GM21526 (cell line): Measurements from ENCODE around the gene ZNF441.
"Not testable (repeated sequence)": the region's sequence is repeated elsewhere in the genome, so short reads cannot be mapped to it uniquely, and the experiment has no call there.

Source experiments
- ATAC-seq: cut with Tn5 transposase; IDR thresholded peaks from one replicate; pipeline ENCODE4 v1.9.1; 2021; ENCODE audit warnings: moderate library complexity; ENCODE audit not compliant: unreplicated experiment, low FRiP score

Gene ZNF441

GRCh38 chr19:11776669-11777068 lies 9.9 kb downstream of the ZNF441 start:
- ATAC-seq, result not testable (repeated sequence)

DNA sequence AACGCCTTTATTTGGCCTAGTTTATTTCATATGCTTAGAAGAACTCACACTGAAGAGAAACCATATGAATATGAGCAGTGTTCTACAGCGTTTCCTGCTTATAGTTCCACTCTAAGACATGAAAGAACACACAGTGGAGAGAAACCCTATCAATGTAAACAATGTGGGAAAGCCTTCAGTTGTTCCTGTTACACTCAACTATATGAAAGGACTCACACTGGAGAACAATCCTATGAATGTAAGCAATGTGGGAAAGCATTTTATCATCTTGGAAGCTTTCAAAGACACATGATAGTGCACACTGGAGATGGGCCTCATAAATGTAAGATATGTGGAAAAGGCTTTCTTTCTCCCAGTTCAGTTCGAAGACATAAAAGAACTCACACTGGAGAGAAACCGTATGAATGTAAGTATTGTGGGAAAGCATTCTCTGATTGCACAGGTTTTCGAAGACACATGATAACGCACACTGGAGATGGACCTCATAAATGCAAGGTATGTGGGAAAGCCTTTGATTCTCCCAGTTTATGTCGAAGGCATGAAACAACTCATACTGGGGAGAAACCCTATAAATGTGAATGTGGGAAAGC lies 13.7 kb downstream of the ZNF441 start:
- no peak for ATAC-seq

DNA sequence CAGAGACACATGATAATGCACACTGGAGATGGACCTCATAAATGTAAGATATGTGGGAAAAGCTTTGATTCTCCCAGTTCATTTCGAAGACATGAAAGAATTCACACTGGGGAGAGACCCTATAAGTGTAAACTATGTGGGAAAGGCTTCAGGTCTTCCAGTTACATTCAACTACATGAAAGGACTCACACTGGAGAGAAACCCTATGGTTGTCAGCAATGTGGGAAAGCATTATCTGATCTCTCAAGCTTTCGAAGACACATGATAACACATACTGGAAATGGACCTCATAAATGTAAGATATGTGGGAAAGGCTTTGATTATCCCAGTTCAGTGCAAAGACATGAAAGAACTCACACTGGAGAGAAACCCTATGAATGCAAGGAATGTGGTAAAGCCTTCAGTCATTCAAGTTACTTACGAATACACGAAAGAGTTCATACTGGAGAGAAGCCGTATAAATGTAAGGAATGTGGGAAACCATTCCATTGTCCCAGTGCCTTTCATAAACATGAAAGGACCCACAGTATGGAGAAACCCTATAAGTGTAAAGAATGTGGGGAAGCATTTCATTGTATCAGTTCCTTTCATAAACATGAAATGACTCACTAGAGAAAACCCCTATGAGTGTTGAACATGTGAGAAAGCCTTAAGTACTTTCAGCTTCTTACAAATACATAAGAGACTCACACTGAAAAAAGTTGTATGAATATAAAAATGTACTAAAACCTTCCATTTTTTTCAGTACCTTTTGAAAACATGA lies 14.7 kb downstream of the ZNF441 start:
- ATAC-seq, result no peak

DNA sequence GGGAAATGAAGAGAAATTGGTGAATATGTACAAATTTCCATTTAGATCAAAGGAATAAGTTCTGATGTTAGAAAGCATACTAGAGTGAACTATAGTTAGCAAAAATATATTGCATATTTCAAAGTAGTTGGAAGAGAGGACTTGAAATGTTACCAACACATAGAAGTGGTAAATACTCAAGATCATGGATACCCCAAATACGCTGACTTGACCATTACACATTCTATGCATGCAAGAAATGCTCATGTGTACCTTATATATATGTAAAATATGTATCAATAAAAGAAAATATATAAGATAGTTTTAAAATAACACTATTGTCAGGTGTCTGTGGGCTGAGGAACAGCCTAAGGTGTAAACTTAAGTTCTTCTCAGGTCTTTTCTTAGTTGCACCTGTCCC lies 17.0 kb downstream of the ZNF441 start:
- no peak for ATAC-seq

GRCh38 chr19:11784356-11784755 lies 17.6 kb downstream of the ZNF441 start:
- ATAC-seq, result no peak

DNA sequence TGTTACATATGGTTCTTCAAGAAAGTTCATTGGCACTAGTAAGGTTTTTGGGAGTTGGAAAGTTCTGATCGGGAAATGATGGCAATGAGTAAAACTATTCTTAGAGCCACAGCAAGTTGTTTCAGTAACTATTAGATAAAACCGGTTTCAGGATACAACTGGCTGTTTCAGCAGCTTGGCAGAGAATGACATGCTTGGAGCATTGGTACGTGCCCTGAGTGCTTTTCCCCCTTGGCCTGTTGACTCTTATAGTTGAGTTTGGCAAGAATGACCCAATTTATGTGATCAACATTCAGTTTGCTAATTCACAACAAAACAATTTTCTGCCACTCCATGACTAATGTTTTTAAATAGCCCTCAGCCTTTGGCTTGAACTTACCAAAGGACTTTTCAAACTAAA lies 20.7 kb downstream of the ZNF441 start:
- ATAC-seq, result no peak

GRCh38 chr19:11792942-11793341 lies 26.1 kb downstream of the ZNF441 start:
- no peak for ATAC-seq

GRCh38 chr19:11797491-11797890 lies 30.7 kb downstream of the ZNF441 start:
- no peak for ATAC-seq

- ATAC-seq, result peak; percentile 92
These were observed 31.9 kb downstream of the ZNF441 start, which contains the start of gene ZNF491 for GRCh38 chr19:11798391-11799330. Gene ZNF491, plus strand, starts transcription at chr19:11798523. Its CDS starts 7,431 bp downstream, at chr19:11805954.

GRCh38 chr19:11806354-11807098 lies 39.7 kb downstream of the ZNF441 start:
- no peak for ATAC-seq

DNA sequence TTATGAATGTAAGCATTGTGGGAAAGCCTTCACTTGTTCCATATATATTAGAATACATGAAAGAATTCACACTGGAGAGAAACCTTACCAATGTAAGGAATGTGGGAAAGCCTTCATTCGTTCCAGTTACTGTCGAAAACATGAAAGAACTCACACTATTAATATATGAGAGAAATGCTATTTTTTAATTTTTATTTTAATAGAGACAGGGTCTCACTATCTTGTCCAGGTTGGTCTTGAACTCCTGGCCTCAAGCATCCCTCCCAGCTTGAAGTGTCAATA lies 40.2 kb downstream of the ZNF441 start:
- ATAC-seq, result no peak

DNA sequence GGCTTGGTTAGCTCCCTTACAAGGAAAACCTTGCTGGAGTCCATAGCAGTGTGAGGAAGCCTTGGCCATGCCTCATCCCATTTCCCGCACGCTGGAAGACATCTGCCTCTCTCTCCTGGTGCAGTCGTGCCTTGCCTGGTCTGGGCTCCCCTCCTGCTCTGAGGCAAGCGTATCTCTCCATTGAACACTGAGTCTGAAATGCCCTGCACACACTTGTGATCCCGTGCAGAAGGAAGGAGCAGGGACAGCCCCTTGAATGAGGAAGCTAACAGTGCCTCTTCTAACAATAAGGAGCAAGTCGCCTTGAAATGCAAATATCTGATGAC lies 46.9 kb downstream of the ZNF441 start:
- ATAC-seq, result peak; percentile 32

DNA sequence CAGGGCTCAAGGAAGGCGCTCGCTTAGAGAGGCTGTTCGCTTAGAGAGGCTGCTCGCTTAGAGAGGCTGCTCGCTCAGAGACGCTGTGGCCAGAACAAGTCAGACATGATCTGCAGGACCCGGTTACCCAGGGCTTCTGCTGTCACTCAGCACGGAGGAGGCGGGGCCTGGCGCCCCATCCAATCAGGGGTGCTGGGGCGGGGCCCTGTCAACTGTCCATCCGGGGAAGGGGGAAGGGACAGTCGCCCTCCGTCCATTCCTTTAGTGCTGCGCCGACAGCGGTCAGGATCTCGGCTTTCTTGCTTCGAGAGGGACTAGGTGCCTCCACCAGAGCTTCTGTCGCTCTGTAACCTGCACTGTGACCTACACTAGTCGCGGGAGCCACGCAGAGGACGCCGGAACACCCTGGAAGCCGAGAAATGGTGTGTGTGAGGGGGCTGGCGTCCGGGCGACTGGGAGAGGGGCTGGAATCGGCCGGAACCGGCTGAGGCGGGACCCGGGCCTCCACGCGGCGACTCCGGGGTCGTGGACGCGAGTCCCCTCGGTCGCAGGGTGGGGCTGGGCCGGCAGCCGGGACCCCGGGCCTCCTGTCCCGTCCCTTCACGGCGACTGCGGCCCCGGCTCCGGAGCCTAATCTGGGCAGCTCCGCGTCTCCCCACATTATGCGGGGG lies 47.4 kb downstream of the ZNF441 start, which contains the start of gene ZNF440:
Gene ZNF440, plus strand, starts transcription at position 245 of the 671 bp plus-strand sequence. Its CDS starts 175 bp downstream, at position 420.
- ATAC-seq, result peak; percentile 96

DNA sequence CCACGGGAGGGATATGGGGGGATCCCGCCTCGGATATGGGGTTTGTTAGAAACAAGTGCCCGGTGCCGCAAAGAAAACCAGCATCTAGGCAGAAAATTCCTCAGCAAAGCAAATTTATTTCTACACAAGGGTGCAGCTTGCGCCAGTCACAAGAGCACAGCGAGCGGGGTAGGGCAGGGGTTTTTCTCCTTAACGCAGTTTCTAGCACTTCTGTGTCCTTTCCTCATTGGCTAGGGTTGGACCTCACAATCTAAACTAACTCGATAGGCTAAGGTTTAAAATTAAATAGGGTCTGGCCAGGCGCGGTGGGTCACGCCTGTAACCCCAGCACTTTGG lies 47.9 kb downstream of the ZNF441 start:
- no peak for ATAC-seq

DNA sequence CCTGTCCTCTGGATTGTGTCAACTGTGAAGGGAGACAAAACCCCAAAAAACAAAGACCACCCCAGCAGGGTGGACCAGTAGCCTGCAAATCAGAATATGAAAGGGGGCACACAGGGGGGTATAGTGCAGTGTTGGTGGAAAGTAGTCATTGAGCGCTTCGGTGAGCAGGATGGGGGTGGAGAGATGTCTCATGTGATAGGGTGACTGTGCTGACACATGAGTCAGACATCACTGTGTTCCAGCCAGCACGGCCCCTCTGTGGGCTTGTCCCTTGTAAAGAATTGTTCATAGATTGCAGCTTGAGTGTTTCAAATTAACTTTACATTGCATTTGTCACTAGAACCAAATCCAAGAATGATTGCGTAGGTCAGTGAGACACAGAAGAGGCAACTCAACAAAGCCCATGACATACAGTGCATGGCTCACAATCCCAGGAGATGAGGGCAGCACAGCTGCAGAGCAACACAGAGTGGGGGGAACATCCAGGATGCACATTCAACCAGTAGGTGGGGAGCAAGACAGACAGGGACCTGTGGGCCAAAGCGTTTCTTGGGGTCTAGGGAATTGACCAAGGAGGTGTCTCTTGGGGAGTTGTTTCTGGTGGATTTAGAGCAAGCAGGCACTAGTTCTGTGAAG lies 54.8 kb downstream of the ZNF441 start:
- no peak for ATAC-seq

DNA sequence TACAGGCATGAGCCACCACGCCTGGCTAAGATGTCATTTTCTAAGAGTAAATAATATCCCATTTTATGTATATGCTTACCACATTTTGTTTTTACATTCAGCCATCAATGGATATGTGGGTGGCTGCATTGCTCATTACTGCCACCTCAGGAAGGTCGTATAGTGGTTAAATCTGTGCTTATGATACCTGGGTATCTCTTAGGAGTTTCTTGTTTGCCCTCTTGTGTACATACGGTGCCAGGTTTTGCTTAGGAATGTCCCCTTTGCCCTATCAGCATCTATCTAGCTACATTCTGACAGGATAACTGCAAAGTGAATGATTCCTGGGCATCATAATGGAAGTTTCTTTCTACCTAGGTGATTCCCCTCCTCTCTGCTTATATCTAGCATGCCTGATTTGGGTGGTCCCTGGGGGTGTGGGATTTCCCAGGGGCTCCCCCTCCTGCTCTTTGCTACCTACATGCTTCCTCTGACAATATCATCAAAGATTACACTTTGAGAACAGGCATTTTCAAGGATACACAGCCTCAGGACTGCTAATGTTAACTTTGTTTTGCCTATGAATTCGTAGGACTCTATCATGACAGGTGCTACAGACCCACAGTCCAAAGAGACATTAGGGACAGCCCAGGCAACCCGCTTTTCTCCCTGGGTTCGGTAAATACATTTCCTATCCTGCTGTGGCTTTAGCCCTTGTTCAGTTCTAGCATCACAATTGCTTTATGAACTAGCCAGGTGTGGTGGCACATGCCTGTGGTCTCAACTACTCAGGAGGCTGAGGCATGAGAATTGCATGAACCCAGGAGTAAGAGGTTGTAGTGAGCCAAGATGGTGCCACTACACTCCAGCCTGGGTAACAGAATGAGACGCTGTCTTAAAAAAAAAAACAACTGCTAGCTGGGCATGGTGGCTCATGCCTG lies 62.4 kb downstream of the ZNF441 start:
- not testable (repeated sequence) for ATAC-seq

DNA sequence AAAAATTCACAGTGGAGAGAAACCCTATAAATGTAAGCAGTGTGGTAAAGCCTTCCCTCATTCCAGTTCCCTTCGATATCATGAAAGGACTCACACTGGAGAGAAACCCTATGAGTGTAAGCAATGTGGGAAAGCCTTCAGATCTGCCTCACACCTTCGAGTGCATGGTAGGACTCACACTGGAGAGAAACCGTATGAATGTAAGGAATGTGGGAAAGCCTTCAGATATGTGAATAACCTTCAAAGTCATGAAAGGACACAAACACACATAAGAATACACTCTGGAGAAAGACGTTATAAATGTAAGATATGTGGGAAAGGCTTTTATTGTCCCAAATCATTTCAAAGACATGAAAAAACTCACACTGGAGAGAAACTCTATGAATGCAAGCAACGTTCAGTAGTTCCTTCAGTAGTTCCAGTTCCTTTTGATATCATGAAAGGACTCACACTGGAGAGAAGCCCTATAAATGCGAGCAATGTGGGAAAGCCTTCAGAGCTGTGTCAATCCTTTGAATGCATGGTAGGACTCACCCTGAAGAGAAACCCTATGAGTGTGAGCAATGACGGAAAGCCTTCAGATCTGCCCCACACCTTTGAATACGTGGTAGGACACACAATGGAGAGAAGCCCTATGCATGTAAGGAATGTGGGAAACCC lies 65.6 kb downstream of the ZNF441 start:
- ATAC-seq, result no peak

GRCh38 chr19:11833541-11833940 lies 66.7 kb downstream of the ZNF441 start:
- ATAC-seq, result no peak
